ENCODE measurements around the gene MYO7B. TPM values are rescaled to one million over a fixed set of nuclear protein-coding genes. Genes with fewer than 3 reads are reported as not detected.
"Not testable (repeated sequence)": the region's sequence is repeated elsewhere in the genome, so short reads cannot be mapped to it uniquely, and the experiment has no call there.

The MYO7B gene
- total RNA-seq, 2 experiments from 2014 or later, result 0.37 to 0.41 TPM

GRCh38 chr2:127511917-127512316 is 23.6 kb upstream of the MYO7B start:
- no peak overlapping the region for H3K4me3 Mint-ChIP-seq
- DNase-seq, result no peak
- no peaks in the 10 kb centered on the region for H3K9me3 Mint-ChIP-seq
- H3K27me3 Mint-ChIP-seq (ENCODE audit: low read depth), result no peaks in the 10 kb centered on the region
- H3K4me1 Mint-ChIP-seq (ENCODE audit: low read depth), result peaks cover 83% of the 10 kb centered on the region
- intact Hi-C loops (cut with micrococcal nuclease), result no loop called here
- CTCF ChIA-PET, result no interaction called here
- no peak overlapping the region for H3K27ac Mint-ChIP-seq
- peaks cover 22% of the 10 kb centered on the region for H3K36me3 Mint-ChIP-seq (ENCODE audit: low read depth)

GRCh38 chr2:127512362-127512761 is 23.1 kb upstream of the MYO7B start:
- CTCF ChIA-PET, result interaction anchor here (1.0 kb wide), 1 partner anchor 33 kb away, joined by 3 read pairs; no protein-coding TSS in a partner anchor
- no peak overlapping the region for H3K27ac Mint-ChIP-seq
- intact Hi-C loops (cut with micrococcal nuclease), result no loop called here
- no peak for DNase-seq
- no peak overlapping the region for H3K4me3 Mint-ChIP-seq
- peaks cover 87% of the 10 kb centered on the region for H3K4me1 Mint-ChIP-seq (ENCODE audit: low read depth)
- H3K9me3 Mint-ChIP-seq, result no peaks in the 10 kb centered on the region
- peaks cover 26% of the 10 kb centered on the region for H3K36me3 Mint-ChIP-seq (ENCODE audit: low read depth)
- H3K27me3 Mint-ChIP-seq (ENCODE audit: low read depth), result no peaks in the 10 kb centered on the region

GRCh38 chr2:127514076-127514475 is 21.4 kb upstream of the MYO7B start:
- Mint-ChIP-seq H3K36me3 (ENCODE audit: low read depth) (peaks cover 20% of the 10 kb centered on the region), H3K27ac (no peak overlapping the region), H3K4me1 (ENCODE audit: low read depth) (peaks cover 80% of the 10 kb centered on the region), H3K9me3 (no peaks in the 10 kb centered on the region), H3K27me3 (ENCODE audit: low read depth) (no peaks in the 10 kb centered on the region), H3K4me3 (no peak overlapping the region)
- intact Hi-C loops (cut with micrococcal nuclease), result no loop called here
- DNase-seq, result no peak
- CTCF ChIA-PET, result interaction anchor here (1.7 kb wide), 1 partner anchor 35 kb away, joined by 3 read pairs; no protein-coding TSS in a partner anchor

- Mint-ChIP-seq H3K36me3 (ENCODE audit: low read depth) (peaks cover 21% of the 10 kb centered on the region), H3K9me3 (no peaks in the 10 kb centered on the region), H3K4me1 (ENCODE audit: low read depth) (peaks cover 78% of the 10 kb centered on the region), H3K27me3 (ENCODE audit: low read depth) (no peaks in the 10 kb centered on the region), H3K27ac (peak overlapping the region; percentile 15), H3K4me3 (no peak overlapping the region)
- intact Hi-C loops (cut with micrococcal nuclease), result no loop called here
- no peak for DNase-seq
- CTCF ChIA-PET, result interaction anchor here (1.7 kb wide), 1 partner anchor 35 kb away, joined by 3 read pairs; no protein-coding TSS in a partner anchor
Observed at GRCh38 chr2:127514485-127514884, 21.0 kb upstream of the MYO7B start.

GRCh38 chr2:127515383-127515915 is 20.0 kb upstream of the MYO7B start:
- no peak for DNase-seq
- Mint-ChIP-seq H3K27me3 (ENCODE audit: low read depth) (no peaks in the 10 kb centered on the region), H3K9me3 (no peaks in the 10 kb centered on the region), H3K36me3 (ENCODE audit: low read depth) (peaks cover 25% of the 10 kb centered on the region), H3K4me3 (no peak overlapping the region), H3K27ac (no peak overlapping the region), H3K4me1 (ENCODE audit: low read depth) (peaks cover 74% of the 10 kb centered on the region)
- CTCF ChIA-PET, result interaction anchor here (1.7 kb wide), 1 partner anchor 36 kb away, joined by 3 read pairs; no protein-coding TSS in a partner anchor
- intact Hi-C loops (cut with micrococcal nuclease), result no loop called here

GRCh38 chr2:127516041-127516762 is 19.3 kb upstream of the MYO7B start:
- H3K27ac Mint-ChIP-seq, result no peak overlapping the region

GRCh38 chr2:127517465-127517864 is 18.0 kb upstream of the MYO7B start:
- DNase-seq, result no peak
- no peaks in the 10 kb centered on the region for H3K27me3 Mint-ChIP-seq (ENCODE audit: low read depth)
- peaks cover 67% of the 10 kb centered on the region for H3K4me1 Mint-ChIP-seq (ENCODE audit: low read depth)
- H3K4me3 Mint-ChIP-seq, result no peak overlapping the region
- intact Hi-C loops (cut with micrococcal nuclease), result no loop called here
- no peaks in the 10 kb centered on the region for H3K9me3 Mint-ChIP-seq
- CTCF ChIA-PET, result no interaction called here
- peaks cover 31% of the 10 kb centered on the region for H3K36me3 Mint-ChIP-seq (ENCODE audit: low read depth)
- no peak overlapping the region for H3K27ac Mint-ChIP-seq

More at GRCh38 chr2:127516041-127516762, 19.3 kb upstream of the MYO7B start:
- intact Hi-C loops (cut with micrococcal nuclease), result no loop called here
- Mint-ChIP-seq H3K9me3 (no peaks in the 10 kb centered on the region), H3K4me1 (ENCODE audit: low read depth) (peaks cover 71% of the 10 kb centered on the region), H3K4me3 (no peak overlapping the region), H3K36me3 (ENCODE audit: low read depth) (peaks cover 26% of the 10 kb centered on the region), H3K27me3 (ENCODE audit: low read depth) (no peaks in the 10 kb centered on the region)
- CTCF ChIA-PET, result no interaction called here
- no peak for DNase-seq

GRCh38 chr2:127520424-127520823 is 15.1 kb upstream of the MYO7B start:
- Mint-ChIP-seq H3K4me3 (no peak overlapping the region), H3K27ac (no peak overlapping the region), H3K27me3 (ENCODE audit: low read depth) (no peaks in the 10 kb centered on the region), H3K36me3 (ENCODE audit: low read depth) (peaks cover 34% of the 10 kb centered on the region), H3K9me3 (no peaks in the 10 kb centered on the region), H3K4me1 (ENCODE audit: low read depth) (peaks cover 56% of the 10 kb centered on the region)
- no peak for DNase-seq
- intact Hi-C loops (cut with micrococcal nuclease), result no loop called here
- CTCF ChIA-PET, result no interaction called here

- H3K27me3 Mint-ChIP-seq (ENCODE audit: low read depth), result no peaks in the 10 kb centered on the region
- no peak for DNase-seq
- no peak overlapping the region for H3K4me3 Mint-ChIP-seq
- CTCF ChIA-PET, result no interaction called here
- peaks cover 25% of the 10 kb centered on the region for H3K36me3 Mint-ChIP-seq (ENCODE audit: low read depth)
- intact Hi-C loops (cut with micrococcal nuclease), result no loop called here
- peaks cover 38% of the 10 kb centered on the region for H3K4me1 Mint-ChIP-seq (ENCODE audit: low read depth)
- H3K9me3 Mint-ChIP-seq, result no peaks in the 10 kb centered on the region
- H3K27ac Mint-ChIP-seq, result peak overlapping the region; percentile 50
Observed at GRCh38 chr2:127523269-127523939, 12.1 kb upstream of the MYO7B start.

- intact Hi-C loops (cut with micrococcal nuclease); H3K27me3 Mint-ChIP-seq (ENCODE audit: low read depth); DNase-seq; H3K9me3 Mint-ChIP-seq; H3K27ac Mint-ChIP-seq; CTCF ChIA-PET: not testable (repeated sequence)
- Mint-ChIP-seq H3K4me3 (peak overlapping the region; percentile 54), H3K4me1 (ENCODE audit: low read depth) (peaks cover 38% of the 10 kb centered on the region), H3K36me3 (ENCODE audit: low read depth) (peaks cover 25% of the 10 kb centered on the region)
Observed at GRCh38 chr2:127524198-127524834, 11.2 kb upstream of the MYO7B start.

- Mint-ChIP-seq H3K27ac (peak overlapping the region; percentile 90), H3K4me1 (ENCODE audit: low read depth) (peaks cover 30% of the 10 kb centered on the region), H3K4me3 (peak overlapping the region; percentile 86), H3K9me3 (no peaks in the 10 kb centered on the region), H3K27me3 (ENCODE audit: low read depth) (no peaks in the 10 kb centered on the region), H3K36me3 (ENCODE audit: low read depth) (peaks cover 17% of the 10 kb centered on the region)
- CTCF ChIA-PET, result interaction anchor here (0.6 kb wide), 1 partner anchor 358 kb away, joined by 5 read pairs; no protein-coding TSS in a partner anchor
- intact Hi-C loops (cut with micrococcal nuclease), result loop anchor here (1.0 to 5.0 kb wide), 14 partner anchors 38 to 867 kb away; partner anchors contain the start of genes BIN1, ERCC3, MAP3K2 and SFT2D3
- peak; percentile 46 for DNase-seq
Observed at GRCh38 chr2:127525691-127526131, 9.8 kb upstream of the MYO7B start.
